Panc1 (cell line): ENCODE results near the gene FGD2.

Experiments used
- POLR2AphosphoS5 ChIP-seq: IDR thresholded peaks from 2 replicates; pipeline ENCODE4 v1.6.1; 2012; ENCODE audit warnings: mild to moderate bottlenecking, low read depth, low read length, moderate library complexity
- TF ChIP-seq, protein P1 (sequence below): fragments of 450-650 bp; IDR thresholded peaks from 2 replicates; pipeline ENCODE4 v1.5.1; 2017; ENCODE audit warnings: mild to moderate bottlenecking

DNA sequence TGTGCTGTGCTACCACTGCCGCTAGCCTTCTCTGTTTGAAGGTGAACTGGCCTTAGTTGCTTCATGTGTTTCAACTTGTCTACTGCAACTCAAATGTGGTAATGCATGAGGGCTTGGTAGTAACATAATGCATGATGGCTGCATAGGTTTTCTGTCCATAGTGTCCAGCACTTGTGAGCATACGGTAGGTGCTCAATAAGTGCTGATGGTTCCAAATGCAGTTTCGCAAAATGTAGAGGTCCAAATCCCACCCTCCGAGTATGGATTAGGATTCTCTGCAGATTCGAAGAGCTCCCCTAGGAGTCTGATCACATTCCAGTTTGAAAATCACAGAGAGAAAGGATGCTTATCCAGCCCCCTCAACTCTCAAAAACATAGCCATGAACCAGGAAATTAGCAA is 64.2 kb downstream of the FGD2 start:
- TF ChIP-seq, protein P1, sequence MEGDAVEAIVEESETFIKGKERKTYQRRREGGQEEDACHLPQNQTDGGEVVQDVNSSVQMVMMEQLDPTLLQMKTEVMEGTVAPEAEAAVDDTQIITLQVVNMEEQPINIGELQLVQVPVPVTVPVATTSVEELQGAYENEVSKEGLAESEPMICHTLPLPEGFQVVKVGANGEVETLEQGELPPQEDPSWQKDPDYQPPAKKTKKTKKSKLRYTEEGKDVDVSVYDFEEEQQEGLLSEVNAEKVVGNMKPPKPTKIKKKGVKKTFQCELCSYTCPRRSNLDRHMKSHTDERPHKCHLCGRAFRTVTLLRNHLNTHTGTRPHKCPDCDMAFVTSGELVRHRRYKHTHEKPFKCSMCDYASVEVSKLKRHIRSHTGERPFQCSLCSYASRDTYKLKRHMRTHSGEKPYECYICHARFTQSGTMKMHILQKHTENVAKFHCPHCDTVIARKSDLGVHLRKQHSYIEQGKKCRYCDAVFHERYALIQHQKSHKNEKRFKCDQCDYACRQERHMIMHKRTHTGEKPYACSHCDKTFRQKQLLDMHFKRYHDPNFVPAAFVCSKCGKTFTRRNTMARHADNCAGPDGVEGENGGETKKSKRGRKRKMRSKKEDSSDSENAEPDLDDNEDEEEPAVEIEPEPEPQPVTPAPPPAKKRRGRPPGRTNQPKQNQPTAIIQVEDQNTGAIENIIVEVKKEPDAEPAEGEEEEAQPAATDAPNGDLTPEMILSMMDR, result no peak
- TF ChIP-seq POLR2AphosphoS5, result no peak
